ENCODE results near the gene TSPAN5.

Gene TSPAN5

GRCh38 chr4:98615991-98616390 lies 42.4 kb downstream of the TSPAN5 start:
- no peak for ATAC-seq
- TF ChIP-seq PPARA (CRISPR knock-in tag; IDR thresholded peaks at IDR 0.05; ENCODE audit: borderline replicate concordance) (no peak), OSR1 (CRISPR knock-in tag; IDR thresholded peaks at IDR 0.05) (no peak), GLIS3 (CRISPR knock-in tag; IDR thresholded peaks at IDR 0.05) (no peak), ZC3H10 (CRISPR knock-in tag; IDR thresholded peaks at IDR 0.05) (no peak), ZNF565 (CRISPR knock-in tag; conservative IDR thresholded peaks at IDR 0.05; ENCODE audit: low read depth) (no peak), ZNF8 (CRISPR knock-in tag; IDR thresholded peaks at IDR 0.05) (no peak), ISL1 (CRISPR knock-in tag; IDR thresholded peaks at IDR 0.05) (no peak), PATZ1 (CRISPR knock-in tag; IDR thresholded peaks at IDR 0.05; ENCODE audit: borderline replicate concordance) (no peak), TCF4 (CRISPR knock-in tag; IDR thresholded peaks at IDR 0.05; ENCODE audit: borderline replicate concordance) (no peak), ESRRG (CRISPR knock-in tag; IDR thresholded peaks at IDR 0.05) (no peak), ZFP30 (CRISPR knock-in tag; IDR thresholded peaks at IDR 0.05) (no peak), SNAI2 (CRISPR knock-in tag; IDR thresholded peaks at IDR 0.05) (no peak), ZNF70 (CRISPR knock-in tag; IDR thresholded peaks at IDR 0.05) (no peak), CSDC2 (CRISPR knock-in tag; IDR thresholded peaks at IDR 0.05) (no peak), ZFP3 (CRISPR knock-in tag; IDR thresholded peaks at IDR 0.05) (no peak)
- TF ChIP-seq, protein P1, sequence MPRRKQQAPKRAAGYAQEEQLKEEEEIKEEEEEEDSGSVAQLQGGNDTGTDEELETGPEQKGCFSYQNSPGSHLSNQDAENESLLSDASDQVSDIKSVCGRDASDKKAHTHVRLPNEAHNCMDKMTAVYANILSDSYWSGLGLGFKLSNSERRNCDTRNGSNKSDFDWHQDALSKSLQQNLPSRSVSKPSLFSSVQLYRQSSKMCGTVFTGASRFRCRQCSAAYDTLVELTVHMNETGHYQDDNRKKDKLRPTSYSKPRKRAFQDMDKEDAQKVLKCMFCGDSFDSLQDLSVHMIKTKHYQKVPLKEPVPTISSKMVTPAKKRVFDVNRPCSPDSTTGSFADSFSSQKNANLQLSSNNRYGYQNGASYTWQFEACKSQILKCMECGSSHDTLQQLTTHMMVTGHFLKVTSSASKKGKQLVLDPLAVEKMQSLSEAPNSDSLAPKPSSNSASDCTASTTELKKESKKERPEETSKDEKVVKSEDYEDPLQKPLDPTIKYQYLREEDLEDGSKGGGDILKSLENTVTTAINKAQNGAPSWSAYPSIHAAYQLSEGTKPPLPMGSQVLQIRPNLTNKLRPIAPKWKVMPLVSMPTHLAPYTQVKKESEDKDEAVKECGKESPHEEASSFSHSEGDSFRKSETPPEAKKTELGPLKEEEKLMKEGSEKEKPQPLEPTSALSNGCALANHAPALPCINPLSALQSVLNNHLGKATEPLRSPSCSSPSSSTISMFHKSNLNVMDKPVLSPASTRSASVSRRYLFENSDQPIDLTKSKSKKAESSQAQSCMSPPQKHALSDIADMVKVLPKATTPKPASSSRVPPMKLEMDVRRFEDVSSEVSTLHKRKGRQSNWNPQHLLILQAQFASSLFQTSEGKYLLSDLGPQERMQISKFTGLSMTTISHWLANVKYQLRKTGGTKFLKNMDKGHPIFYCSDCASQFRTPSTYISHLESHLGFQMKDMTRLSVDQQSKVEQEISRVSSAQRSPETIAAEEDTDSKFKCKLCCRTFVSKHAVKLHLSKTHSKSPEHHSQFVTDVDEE (CRISPR knock-in tag; IDR thresholded peaks at IDR 0.05), result no peak
- TF ChIP-seq, protein P2, sequence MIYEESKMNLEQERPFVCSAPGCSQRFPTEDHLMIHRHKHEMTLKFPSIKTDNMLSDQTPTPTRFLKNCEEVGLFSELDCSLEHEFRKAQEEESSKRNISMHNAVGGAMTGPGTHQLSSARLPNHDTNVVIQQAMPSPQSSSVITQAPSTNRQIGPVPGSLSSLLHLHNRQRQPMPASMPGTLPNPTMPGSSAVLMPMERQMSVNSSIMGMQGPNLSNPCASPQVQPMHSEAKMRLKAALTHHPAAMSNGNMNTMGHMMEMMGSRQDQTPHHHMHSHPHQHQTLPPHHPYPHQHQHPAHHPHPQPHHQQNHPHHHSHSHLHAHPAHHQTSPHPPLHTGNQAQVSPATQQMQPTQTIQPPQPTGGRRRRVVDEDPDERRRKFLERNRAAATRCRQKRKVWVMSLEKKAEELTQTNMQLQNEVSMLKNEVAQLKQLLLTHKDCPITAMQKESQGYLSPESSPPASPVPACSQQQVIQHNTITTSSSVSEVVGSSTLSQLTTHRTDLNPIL (CRISPR knock-in tag; IDR thresholded peaks at IDR 0.05; ENCODE audit: low read depth), result no peak
- TF ChIP-seq, protein P3, sequence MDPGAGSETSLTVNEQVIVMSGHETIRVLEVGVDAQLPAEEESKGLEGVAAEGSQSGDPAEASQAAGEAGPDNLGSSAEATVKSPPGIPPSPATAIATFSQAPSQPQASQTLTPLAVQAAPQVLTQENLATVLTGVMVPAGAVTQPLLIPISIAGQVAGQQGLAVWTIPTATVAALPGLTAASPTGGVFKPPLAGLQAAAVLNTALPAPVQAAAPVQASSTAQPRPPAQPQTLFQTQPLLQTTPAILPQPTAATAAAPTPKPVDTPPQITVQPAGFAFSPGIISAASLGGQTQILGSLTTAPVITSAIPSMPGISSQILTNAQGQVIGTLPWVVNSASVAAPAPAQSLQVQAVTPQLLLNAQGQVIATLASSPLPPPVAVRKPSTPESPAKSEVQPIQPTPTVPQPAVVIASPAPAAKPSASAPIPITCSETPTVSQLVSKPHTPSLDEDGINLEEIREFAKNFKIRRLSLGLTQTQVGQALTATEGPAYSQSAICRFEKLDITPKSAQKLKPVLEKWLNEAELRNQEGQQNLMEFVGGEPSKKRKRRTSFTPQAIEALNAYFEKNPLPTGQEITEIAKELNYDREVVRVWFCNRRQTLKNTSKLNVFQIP (CRISPR knock-in tag; IDR thresholded peaks at IDR 0.05; ENCODE audit: borderline replicate concordance, low read depth), result no peak
- TF ChIP-seq, protein P4, sequence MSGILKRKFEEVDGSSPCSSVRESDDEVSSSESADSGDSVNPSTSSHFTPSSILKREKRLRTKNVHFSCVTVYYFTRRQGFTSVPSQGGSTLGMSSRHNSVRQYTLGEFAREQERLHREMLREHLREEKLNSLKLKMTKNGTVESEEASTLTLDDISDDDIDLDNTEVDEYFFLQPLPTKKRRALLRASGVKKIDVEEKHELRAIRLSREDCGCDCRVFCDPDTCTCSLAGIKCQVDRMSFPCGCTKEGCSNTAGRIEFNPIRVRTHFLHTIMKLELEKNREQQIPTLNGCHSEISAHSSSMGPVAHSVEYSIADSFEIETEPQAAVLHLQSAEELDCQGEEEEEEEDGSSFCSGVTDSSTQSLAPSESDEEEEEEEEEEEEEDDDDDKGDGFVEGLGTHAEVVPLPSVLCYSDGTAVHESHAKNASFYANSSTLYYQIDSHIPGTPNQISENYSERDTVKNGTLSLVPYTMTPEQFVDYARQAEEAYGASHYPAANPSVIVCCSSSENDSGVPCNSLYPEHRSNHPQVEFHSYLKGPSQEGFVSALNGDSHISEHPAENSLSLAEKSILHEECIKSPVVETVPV (CRISPR knock-in tag; IDR thresholded peaks at IDR 0.05), result no peak

- ATAC-seq, result peak; percentile 68
- TF ChIP-seq RARB (CRISPR knock-in tag; IDR thresholded peaks at IDR 0.05) (no peak), ZNF70 (CRISPR knock-in tag; IDR thresholded peaks at IDR 0.05) (no peak), ZFP30 (CRISPR knock-in tag; IDR thresholded peaks at IDR 0.05) (no peak), ZNF565 (CRISPR knock-in tag; conservative IDR thresholded peaks at IDR 0.05; ENCODE audit: low read depth) (no peak), SNAI2 (CRISPR knock-in tag; IDR thresholded peaks at IDR 0.05) (no peak), CSDC2 (CRISPR knock-in tag; IDR thresholded peaks at IDR 0.05) (no peak), ZNF8 (CRISPR knock-in tag; IDR thresholded peaks at IDR 0.05) (no peak), ISL1 (CRISPR knock-in tag; IDR thresholded peaks at IDR 0.05) (no peak), ARNTL (CRISPR knock-in tag; IDR thresholded peaks at IDR 0.05; ENCODE audit: borderline replicate concordance, low read depth) (no peak), ZC3H10 (CRISPR knock-in tag; IDR thresholded peaks at IDR 0.05) (no peak), GLIS3 (CRISPR knock-in tag; IDR thresholded peaks at IDR 0.05) (no peak), TCF4 (CRISPR knock-in tag; IDR thresholded peaks at IDR 0.05; ENCODE audit: borderline replicate concordance) (no peak), PATZ1 (CRISPR knock-in tag; IDR thresholded peaks at IDR 0.05; ENCODE audit: borderline replicate concordance) (no peak)
- TF ChIP-seq, protein P2 (CRISPR knock-in tag; IDR thresholded peaks at IDR 0.05; ENCODE audit: low read depth), result no peak
- TF ChIP-seq, protein P1 (CRISPR knock-in tag; IDR thresholded peaks at IDR 0.05), result no peak
- TF ChIP-seq, protein P3 (CRISPR knock-in tag; IDR thresholded peaks at IDR 0.05; ENCODE audit: borderline replicate concordance, low read depth), result no peak
Observed at GRCh38 chr4:98614662-98615061, 43.7 kb downstream of the TSPAN5 start.

Measured in SK-N-SH treated with all-trans-retinoic acid at 6 μM for 48 hours (cell line).